Activated CD4-positive, alpha-beta T cell treated with anti-CD3 and anti-CD28 coated beads, Interleukin-2, amount 50 U/mL, for 16 hours (primary cell): Measurements from ENCODE around the gene CCR2.
"Not testable (repeated sequence)": the region's sequence is repeated elsewhere in the genome, so short reads cannot be mapped to it uniquely, and the experiment has no call there.

Experiments used
- DNase-seq: peaks from one replicate; pipeline ENCODE4 v3.0.0-alpha.2; 2020

Gene CCR2

DNA sequence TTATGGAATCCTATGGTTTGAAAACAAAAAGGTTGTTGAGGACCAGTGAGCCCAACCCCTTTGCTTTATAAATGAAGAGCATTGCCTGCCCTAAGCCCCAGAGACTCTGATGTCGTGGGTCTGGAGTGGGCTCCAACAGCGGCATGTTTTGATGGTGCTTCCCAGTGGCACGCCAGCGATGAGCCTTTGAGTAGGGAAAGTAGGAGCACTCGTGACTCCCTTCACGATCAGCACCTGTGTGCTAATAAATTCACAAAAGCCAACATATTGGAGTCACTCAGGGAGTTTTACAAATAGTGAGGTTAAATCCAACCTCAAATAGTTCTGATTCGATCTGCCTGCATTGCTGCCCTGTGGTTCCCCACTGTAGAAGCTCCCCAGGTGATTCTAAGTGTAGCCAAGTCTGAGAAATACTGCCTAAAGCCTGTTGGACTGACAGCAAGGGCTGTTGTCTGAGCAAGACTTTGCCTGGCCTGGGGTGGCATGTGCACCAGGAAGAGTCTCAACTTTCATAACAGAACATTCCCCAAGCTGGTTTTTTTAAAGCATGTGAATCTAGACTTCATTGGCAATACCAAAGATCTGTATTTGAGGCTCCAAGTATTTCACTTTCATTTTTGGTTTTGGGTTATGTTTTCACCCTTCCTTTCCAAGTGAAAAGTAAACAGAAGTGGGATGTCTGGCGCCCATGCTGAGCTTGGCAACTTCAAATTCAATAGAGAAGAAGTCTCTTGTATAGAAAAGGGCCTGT lies 26.7 kb downstream of the CCR2 start:
- no peak for DNase-seq

- no peak for DNase-seq
Observed at GRCh38 chr3:46381625-46382024, 27.7 kb downstream of the CCR2 start.

- no peak for DNase-seq
Observed at GRCh38 chr3:46383211-46383950, 29.5 kb downstream of the CCR2 start.

DNA sequence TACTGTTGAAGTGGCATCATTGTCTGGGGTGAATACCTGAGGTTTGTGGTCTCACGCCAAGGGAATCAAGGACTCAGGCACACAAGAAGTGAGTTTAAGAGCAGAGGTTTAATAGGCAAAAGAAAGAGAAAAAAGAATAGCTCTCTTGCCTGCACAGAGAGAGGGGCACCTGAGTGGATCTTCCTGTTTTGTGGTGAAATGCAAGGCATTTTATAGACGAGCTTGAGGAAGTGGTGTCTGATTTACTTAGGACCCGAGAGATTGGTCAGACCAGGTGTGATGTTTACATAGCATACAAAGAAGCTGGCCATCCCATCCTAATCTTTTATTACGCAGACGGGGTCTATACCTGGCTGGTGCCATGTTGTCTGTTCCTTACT lies 30.0 kb downstream of the CCR2 start:
- DNase-seq, result no peak

DNA sequence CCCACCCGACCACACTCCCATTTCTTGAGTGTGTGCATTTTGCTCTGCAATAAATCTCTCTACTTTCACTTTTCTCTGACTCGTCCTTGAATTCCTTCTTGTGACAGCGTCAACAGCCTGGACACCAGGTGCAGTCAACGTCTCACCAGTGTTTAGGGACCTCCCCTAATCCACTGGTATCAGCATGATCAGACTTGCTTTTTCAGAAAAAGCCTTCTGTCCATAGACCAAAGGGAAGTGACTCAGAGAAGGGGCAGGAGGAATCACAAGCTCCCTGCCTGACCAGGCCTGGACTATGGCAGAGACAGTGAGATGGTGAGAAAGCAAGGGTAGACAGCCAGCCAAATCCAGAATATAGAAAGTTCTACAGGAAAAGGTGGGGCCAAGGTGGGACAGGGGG lies 32.3 kb downstream of the CCR2 start:
- no peak for DNase-seq

DNA sequence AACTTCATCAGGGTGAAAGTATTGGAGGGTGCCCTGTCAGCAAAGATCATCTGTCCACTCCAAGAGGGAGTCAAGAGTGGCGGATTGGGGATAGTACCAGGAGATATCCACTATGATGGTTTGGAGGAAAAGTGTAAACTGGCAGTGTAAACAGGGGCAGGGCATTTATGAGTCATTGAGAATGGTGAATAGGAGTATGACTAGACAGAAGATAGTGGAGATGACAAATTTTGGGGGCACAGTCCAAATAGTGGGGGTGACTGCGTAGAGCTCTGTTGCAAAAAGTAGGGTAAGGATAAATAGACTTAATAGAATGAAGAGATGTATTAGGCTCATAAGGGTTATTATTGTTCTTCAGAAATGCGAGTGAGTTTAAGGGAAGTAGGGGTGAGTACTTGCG lies 34.9 kb downstream of the CCR2 start:
- not testable (repeated sequence) for DNase-seq

- DNase-seq, result no peak
Observed at GRCh38 chr3:46389306-46389705, 35.4 kb downstream of the CCR2 start.

- DNase-seq, result not testable (repeated sequence)
Observed at GRCh38 chr3:46391526-46391925, 37.6 kb downstream of the CCR2 start.

DNA sequence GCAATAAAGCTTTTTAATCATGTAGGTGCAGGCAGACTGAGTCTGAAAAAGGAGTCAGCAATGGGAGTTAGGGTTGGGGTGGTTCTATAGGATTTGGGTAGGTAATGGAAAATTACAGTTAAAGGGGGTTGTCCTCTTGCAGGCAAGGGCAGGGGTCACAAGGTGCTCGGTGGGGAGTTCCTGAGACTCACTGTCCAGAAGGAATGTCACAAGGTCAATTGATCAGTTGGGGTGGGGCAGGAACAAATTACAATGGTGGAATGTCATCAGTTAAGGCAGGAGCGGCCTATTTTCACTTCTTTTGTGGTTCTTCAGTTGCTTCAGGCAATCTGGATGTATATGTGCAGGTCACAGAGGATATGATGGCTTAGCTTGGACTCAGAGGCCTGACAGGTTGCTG lies 39.1 kb downstream of the CCR2 start:
- no peak for DNase-seq

DNA sequence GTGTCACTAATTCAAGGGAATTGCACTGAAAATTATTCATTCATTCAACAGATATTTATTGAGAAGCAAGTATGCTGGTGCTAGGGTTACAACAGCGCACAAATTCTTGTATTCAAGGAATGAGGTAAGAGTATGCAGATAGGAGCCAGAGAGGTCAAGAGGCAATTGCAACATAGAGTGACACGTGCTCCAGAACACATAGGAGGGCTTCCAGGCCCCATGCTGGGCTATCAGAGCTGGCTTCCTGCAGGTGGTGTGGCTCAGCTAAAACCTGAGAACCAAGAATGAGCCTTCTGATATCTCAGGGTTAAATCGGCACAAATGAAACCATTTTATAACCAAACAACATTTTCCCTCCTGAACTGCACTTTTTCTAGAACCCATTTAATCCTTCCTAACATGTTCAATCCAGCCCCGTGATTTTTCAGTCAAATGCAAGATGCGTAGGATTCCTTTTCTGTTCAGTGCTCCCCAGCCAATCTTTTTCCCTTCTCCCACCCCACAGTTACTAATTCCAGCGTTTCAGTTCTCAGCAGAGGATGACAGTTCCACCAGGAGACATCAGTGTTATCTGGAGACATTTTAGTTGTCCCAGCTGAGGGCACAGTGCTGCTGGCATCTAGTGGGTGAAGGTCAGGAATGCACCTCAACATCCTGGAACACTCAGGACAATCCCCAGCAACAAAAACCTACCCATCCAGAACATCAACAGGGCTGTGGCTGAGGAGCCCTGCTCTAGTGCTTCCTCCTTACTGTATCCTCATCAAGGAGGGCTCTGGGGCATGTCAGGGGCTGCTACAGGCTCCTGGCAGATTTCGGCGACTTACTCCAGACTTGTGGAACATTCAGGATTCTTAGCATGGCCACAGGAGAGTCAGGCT lies 39.9 kb downstream of the CCR2 start:
- DNase-seq, result no peak

GRCh38 chr3:46395210-46395661 lies 41.3 kb downstream of the CCR2 start:
- DNase-seq, result no peak

GRCh38 chr3:46395766-46396530 lies 42.0 kb downstream of the CCR2 start:
- DNase-seq, result no peak

DNA sequence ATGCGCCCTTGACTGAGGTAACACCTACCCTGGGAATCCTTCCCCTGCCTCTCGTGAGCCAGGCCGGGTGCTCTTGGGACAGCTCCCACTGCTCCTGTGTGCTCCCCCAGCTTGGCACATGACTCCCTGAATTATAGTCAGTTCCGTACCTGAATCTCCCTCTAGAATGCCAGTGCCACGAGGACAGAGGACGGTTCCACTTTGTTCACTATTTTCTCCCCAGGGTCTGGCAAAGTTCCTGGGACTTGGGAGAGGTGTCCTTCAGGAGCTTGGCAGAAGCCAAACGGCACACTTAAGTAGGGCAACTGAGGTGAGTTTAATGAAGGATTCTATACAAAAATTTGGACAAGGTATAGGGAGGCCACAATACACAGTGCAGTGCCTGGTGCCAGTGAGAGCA lies 43.2 kb downstream of the CCR2 start:
- no peak for DNase-seq

DNA sequence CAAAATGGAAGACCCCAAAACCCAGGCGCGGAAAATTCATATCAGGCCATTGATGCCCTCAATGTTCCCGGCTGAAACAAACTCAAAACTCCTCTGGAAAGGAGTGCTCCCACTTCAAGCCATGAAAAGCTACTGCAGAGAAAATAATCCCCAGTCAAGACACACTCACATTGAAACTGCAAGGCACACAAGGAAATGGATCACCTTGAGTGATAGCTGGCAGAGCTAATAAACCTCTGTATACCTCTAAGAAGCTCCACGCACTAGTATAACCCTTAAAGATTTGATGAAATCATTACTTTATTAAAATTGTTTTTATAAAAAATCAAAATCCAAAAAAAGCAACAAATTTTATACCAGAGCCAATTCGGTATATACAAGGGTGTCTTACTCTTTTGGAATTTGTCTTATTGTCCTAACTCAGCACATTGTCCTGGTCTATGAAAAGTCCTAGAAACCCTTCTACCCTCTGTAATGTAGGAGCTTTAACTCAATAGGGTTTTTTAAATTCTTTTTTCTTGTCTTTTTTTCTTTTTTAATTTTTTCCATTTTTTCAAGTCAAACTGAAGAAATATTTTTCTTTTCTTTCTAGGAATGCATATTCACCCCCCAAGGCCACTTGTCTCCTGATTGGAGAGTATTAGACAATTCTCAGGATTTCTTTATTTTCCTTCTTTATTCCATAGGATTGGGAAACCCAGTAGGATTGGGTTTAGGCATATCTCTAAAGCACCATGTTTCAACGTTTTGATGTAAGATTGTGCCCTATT lies 44.5 kb downstream of the CCR2 start:
- no peak for DNase-seq

DNA sequence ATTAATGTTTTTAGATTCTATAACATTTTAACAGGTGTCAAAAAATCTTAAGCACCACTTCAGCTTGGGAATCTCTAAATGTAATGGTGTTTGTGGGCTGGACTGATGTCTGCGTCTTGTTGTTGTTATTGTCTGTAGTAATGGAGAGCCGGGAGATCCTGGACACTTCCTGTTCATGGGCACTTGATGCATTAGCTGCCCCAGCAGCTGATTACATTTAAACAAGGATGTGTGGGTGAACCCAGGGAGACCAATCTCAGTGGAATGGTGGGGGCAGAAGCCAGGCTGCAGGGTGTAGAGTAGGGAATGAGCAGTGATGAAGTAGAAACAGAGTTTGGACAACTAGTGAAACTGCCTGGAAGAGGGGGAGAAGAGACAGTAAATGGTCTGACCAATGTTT lies 45.2 kb downstream of the CCR2 start:
- DNase-seq, result no peak

DNA sequence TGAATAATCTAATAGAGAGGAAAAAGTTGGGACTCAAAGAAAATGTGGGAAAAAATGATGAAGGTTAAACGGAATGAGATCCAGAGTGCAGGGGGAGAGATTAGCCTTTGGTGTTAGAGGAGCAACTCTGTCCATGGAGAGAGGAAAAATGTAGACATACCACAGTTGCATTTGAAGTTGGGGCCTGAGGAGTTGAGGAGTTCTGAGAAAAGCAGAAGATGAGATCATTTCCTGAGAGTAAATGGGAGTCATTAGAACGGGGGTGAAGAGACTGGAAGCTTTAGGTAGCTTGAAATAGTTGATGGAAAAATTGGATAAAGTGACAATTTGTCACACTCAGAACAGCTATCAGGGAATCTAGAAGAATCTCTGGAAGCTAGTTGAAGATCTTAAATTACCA lies 45.6 kb downstream of the CCR2 start:
- DNase-seq, result no peak

GRCh38 chr3:46400000-46400734 lies 46.3 kb downstream of the CCR2 start:
- DNase-seq, result no peak

DNA sequence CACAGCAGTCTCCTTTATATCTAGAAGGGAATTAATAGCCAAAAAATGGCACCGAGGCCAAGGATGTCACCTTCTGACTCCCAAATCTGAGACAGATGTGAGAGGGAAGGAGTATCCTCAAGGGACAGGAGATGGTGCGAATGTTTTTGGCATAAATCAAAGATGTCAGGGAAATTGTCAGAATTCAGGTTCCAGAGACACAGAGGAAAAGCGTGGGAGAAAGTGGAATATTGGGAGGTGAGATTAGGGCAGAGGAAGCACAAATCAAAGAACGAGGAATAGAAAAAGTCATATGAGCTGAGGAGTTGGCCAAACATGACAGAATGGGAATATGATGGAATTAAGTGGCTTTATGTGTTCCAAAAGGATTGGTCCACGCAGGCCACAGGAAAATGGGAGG lies 46.9 kb downstream of the CCR2 start:
- DNase-seq, result no peak

- no peak for DNase-seq
Observed at GRCh38 chr3:46401579-46401978, 47.7 kb downstream of the CCR2 start.

DNA sequence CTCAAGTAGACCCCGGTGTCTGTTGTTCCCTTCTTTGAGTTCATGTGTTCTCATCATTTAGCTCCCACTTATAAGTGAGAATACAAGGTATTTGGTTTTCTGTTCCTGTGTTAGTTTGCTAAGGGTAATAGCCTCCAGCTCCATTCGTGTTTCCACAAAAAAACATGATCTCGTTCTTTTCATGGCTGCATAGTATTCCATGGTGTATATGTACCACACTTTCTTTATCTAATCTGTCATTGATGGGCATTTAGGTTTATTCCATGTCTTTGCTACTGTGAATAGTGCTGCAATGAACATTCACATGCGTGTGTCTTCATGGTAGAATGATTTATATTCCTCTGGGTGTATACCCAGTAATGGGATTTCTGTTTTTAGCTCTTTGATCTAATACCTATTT lies 49.0 kb downstream of the CCR2 start:
- not testable (repeated sequence) for DNase-seq
